Loucy (cell line): ENCODE measurements around the gene CTNND2.

Source experiments
- CTCF ChIP-seq: fragments of 200-600 bp; sonication (generic); conservative IDR thresholded peaks from 2 replicates; pipeline ENCODE4 v1.5.1; 2014; ENCODE audit warnings: mild to moderate bottlenecking, antibody characterized with exemption, low read length
- EZH2phosphoT487 ChIP-seq: fragments of 200-600 bp; IDR thresholded peaks from 2 replicates; pipeline ENCODE4 v1.6.1; 2018; ENCODE audit warnings: antibody characterized with exemption, mild to moderate bottlenecking, moderate library complexity, borderline replicate concordance

GRCh38 chr5:11064763-11065450 lies 839.3 kb downstream of the CTNND2 start:
- TF ChIP-seq CTCF (no peak), EZH2phosphoT487 (no peak)
